Measurements from ENCODE around the gene MB21D2.

GRCh38 chr3:192935441-192935840 is 17.8 kb upstream of the MB21D2 start:
- TF ChIP-seq CTCF (IDR thresholded peaks at IDR 0.05 in 2 of 3, conservative IDR thresholded peaks at IDR 0.05 in 1 of 3; ENCODE audit: borderline replicate concordance in 1 of 3, insufficient read depth in 1 of 3, low read depth in 2 of 3, low read length in 2 of 3) (no peak), SRF (IDR thresholded peaks at IDR 0.05; ENCODE audit: low read depth) (no peak)

Data from HCT116 (cell line).